Right forelimb (tissue), 1 donor: ENCODE data around the gene GBX1.

Experiments used
- DNase-seq: peaks from one replicate; pipeline ENCODE4 v3.0.0-alpha.2; 2018

GBX1 gene

DNA sequence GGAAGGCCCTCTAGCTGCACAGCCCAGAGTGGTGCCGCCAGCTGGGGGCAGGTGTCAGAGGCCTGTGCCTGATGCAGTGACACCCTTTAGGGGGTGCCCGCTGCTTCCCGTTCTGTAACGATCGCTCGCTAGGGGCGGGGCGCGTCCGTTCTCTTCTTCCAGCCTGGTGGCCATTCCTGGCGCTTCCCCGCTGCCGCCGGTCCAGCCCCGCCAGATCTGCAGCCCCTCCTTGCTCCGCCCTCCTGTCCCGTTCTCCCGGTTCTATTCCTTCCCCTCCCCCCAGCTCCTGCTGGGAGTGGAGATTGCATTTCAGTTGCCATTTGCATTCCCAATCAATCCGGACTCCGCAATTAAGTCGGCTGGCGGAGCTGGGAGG lies 42.0 kb downstream of the GBX1 start:
- peak; percentile 71 for DNase-seq

DNA sequence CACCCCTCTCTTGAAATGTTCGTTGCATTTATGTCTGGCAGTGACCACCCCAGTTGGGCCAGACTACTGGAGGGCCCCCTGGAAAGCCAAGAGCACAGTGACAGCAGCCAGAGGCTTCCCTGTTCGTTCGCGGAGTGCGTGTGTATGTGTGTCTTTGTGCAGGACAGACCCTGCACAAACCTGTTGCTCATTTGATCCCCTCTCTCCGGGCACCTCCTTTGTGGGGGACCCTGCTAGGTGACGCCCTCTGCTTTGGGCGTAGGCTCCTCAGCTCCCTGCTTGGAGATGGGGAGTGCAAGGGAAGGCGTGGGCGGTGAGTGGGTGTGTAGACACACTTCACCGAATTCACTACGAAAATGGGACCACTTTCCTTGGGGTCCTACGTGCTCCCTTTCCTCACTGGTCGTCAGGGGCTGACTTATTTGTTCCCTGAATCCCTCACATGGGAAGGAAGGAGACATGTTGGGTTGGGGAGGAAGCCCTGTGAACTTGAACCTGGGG lies 42.5 kb downstream of the GBX1 start:
- DNase-seq, result no peak

DNA sequence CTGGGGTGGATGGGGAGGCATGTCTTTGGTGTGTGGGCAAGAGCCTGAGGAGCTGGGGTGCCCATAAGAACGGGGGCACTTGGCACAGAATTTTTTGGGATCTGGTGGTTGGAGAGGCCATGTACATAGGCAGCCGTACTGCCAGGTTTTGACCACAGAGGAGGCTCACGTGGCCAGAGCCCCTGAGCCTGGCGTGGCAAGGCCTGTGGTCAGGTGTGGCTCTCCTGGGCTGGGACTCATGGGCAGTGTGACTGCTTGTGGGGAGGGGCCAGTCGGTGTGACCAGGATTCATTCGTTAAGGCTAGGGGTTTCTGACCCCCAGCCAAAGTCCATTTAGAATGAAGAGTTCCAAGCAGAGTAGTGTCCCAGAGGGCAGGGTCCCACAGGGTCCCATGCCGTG lies 43.0 kb downstream of the GBX1 start:
- no peak for DNase-seq

DNA sequence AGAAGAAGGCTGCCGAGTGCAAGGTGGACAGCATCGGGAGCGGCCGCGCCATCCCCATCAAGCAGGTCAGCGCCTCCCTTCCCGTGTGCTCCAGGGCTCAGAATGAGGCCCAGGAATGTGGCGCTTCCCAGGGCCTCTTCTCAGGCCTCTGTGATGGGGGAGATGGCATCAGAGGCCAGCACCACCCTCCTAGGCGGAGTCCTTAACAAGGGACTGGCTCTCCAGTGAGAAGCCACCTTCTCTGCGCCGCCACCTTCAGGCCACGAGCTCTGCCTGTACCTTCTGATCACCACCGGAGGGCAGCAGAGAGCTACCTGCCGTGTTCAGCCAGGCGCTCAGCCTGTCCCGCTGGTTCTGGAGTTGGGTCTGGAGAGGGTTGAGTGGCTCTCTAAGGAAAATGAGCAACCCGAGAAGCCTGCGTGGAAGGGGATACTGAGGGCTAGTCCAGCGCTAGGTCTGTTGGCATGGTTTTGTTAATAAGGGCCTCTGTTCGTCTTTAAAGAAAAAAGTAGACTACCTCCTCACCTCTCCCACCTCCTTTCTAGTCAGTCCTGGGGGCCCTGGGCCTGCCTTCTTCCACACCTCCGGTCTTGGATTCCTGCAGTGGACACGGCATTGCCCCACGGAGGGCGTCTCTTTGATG lies 43.6 kb downstream of the GBX1 start:
- DNase-seq, result peak; percentile 92

DNA sequence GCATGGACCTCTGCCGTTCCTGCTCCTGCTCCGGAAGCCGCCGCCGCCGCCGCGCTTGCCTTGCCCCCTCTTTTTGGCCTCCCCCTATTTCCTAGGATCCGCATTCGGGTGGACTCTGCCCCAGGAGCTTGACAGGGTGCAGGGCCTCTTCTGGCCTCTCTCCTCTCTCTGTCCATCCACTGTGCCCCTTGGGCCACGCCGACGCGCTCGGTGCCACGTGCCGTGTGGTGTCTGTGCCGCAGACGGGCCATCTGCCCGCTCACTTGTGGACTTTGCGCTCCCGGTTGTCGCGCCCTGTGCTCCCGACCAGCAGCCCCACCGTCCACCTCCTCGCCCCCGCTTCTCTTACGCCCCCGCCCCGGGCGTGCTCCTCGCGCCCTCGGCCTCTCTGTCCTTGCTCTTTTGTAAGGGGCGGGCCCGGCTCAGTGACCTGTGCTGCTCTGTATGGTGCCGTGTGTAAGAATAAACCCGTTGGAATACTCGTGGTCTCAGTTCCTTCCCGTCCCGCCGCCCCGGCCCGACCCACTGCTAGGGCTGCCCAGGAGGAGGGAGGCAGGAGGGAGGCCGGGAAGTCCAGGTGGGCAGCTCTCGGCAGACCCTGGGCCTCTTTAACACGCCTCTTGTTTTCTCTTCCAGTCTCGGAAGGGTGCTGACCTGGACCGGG lies 44.2 kb downstream of the GBX1 start:
- no peak for DNase-seq

DNA sequence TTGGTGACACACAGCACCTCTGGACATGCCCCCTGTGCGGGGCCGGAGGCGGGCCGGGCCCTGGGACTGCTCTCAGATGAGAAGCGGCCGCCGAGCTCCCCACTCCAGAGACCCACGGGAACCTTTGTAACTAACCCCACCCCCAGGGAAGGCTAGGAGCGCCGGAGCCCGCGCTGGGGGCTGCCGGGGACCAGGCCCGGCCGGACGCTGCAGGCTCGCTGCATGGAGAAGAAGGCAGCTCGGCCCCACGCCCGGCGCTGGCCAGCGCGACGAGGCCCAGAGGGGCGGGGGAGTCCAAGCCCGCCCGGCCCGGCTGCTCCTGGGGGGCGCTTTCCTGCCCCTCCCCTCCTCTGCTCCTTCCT lies 44.7 kb downstream of the GBX1 start:
- DNase-seq, result no peak

DNA sequence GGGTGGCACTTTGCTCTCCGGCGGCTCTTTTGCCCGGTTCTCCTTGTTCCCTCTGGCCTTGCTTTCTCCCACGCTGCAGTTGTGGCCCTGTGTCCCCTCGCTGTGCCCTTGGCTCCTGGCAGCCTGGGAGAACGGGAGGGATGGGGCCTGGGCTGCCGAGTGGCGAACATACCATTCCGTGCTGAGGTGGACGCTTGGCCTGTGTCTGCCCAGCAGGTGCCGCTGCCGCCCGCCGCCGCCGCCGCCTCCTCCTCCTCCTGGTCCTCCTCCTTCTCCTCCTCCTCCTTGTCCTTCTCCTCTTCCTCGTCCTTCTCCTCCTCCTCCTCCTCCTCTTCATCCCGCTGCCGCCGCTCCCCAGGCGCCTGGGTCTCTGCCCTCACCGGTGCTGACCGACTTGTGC lies 45.2 kb downstream of the GBX1 start:
- DNase-seq, result no peak

DNA sequence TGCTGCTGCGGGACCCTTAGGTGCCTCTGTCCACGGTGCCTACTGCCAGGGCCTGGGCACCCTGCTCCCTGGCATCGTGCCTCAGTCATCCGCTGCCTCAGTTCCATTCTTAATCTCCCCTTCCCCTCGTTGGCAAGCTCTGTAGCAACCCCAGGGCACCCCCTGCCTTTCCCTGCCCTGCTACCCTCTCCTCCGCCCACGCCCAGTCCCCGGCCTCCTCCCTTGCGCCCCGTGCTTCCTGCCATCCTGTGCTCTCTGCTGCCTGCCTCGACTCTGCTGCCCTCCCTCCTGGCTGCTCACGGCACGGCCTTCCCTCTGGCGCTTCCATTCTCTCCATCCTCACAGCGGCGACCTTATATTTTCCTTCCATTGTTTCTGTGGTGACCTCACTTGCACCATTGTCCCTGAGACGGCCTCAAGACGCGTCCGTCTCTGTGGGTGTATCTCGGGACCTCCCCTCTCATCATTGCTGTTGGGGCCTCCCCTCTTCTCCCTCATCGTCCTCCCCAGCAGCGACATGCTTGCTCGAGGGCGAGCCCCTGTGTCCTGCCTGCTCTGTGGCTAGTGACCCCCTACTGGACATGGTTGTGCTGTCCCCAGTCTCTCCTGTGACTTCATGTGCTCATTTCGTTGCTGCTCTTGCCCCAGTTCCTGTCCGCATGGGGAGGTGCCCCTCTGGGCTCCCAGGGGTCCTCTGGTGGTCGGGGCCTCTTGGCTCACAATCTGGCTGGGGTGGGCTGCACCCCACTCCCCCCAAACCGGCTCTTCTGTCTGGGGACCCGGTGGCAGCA lies 45.9 kb downstream of the GBX1 start:
- no peak for DNase-seq

DNA sequence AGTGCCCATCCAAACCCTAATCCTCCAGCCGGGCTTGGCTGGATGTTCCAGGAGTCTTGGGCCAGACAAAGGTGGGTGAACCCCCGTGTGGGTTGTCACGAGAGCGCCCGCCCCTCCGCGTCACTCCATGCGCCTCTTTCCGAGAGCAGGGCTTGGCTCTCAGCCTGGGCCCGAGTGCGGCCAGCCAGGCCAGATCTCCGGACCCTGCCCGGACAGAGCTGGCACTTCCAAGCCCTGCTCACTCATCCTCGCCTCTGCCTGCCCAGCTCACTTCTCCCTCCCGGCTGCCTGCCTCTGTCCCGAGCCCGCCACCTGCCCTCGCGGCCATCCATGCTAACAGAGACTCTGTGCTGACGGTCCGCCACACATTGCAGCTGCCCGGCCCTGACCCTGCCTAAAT lies 46.6 kb downstream of the GBX1 start:
- DNase-seq, result no peak

DNA sequence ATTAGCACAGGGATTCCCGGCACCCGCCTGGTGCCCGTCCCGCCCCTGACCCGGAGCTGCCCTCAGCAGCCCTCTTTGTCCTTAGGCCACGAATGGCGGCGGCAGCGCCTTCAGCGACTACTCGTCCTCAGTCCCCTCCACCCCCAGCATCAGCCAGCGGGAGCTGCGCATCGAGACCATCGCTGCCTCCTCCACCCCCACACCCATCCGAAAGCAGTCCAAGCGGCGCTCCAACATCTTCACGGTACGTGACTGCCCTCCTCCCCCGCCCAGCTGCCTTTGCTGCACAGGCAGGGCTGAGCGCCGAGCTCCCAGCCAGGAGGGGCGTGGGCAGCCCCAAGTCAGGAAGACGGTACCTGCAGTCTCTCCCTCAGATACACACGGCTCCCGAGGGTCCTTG lies 47.6 kb downstream of the GBX1 start:
- DNase-seq, result no peak

DNA sequence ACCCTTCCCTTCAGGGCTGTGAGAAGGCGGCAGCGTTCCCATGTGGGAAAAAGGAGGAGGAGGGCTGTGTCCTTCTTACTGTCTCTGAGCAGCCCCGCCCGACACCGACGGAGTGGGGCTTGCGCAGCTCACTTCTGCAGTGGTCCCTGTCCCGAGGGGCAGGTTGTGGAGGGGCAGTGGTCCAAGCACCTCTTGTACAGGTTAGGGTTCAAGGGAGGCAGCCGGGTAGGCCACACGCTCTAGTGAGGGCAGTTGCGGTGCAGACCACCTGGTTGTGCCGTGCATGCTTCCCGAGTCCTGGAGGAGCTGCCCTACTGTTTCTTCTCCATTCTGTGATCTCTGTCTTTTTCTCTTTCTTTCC lies 48.5 kb downstream of the GBX1 start:
- DNase-seq, result no peak

DNA sequence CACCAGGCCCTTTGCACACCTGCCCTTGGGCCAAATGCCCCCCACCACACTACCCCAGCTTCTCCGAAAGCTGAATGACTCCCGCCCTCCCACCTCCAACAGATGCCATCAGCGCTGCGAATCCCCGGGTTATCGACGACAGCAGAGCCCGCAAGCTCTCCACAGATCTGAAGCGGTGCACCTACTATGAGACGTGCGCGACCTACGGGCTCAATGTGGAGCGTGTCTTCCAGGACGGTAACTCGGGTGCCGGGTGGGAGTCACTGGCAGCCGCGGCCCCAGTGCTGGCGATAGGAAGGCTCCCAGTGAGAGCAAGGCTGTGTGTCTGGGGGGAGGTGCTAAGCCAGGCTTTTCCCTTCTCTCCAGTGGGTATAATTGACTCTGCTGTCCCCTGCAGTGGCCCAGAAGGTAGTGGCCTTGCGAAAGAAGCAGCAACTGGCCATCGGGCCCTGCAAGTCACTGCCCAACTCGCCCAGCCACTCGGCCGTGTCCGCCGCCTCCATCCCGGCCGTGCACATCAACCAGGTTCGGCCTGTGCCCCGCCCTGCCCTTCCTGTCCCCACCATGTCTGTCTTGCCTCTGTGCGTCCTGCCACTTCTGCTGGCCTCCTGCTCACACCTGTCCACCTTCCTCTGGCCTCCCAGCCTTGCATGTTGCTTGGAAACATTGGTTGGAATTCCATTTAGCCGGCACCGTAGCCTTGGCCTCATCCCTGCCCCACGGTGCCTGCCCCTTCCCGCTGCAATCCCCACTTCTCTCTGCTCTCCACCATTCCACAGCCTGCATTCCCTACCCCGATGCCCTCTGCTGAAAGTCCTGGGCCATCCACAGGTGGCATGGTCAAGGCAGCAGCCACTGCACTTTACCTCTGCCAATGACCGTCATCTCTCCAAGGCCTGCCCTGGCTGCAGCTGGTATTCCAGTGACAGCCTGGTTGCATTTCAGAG lies 49.1 kb downstream of the GBX1 start:
- no peak for DNase-seq

DNA sequence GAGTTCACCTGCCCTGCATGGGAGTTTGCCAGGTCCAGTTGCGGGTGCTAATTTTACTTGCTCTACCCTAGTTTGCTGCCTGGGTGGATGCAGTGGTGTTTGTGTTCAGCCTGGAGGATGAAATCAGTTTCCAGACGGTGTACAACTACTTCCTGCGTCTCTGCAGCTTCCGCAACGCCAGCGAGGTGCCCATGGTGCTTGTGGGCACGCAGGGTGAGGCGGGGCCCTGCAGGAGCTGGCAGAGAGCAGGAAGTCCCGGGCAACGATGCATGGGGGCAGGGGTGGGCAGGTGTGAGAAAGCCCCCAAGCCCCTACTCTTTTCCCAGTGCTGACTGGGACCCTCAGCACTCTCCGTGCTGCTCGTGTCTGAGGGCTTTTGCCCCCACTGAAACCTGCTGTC lies 49.9 kb downstream of the GBX1 start:
- DNase-seq, result no peak

DNA sequence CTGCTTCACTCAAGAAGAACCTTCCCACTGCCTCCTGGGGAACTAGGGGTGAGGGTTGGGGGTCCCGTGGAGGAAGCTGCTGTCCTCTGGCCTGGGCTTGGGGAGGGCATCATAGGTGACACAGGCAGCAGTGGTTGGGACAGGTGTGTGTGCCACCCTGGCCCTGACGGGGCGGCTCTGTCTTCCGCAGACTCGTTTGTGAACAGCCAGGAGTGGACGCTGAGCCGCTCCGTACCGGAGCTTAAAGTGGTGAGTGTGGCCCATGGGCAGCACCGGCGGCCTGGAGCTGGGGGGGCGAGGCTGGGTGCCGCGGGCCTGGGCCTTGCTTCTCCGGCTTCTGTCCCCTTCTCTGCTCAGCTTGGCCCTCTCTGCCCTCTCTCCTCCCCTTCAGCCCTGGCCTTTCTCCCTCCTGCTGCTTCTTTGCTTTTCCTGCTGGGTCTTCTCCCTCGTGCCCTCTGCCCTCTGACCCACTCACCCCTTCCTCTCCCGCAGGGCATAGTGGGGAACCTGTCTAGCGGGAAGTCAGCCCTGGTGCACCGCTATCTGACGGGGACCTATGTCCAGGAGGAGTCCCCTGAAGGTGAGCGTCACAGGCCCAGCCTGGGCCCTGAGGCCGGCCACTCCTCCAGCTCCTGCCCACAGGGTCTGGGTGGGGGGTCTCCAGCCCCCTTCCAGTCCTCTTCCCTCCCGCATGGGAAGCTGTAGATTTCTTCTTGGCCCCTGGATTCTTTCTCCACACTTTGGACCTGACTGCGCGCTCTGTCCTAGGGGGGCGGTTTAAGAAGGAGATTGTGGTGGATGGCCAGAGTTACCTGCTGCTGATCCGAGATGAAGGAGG lies 50.7 kb downstream of the GBX1 start:
- no peak for DNase-seq

DNA sequence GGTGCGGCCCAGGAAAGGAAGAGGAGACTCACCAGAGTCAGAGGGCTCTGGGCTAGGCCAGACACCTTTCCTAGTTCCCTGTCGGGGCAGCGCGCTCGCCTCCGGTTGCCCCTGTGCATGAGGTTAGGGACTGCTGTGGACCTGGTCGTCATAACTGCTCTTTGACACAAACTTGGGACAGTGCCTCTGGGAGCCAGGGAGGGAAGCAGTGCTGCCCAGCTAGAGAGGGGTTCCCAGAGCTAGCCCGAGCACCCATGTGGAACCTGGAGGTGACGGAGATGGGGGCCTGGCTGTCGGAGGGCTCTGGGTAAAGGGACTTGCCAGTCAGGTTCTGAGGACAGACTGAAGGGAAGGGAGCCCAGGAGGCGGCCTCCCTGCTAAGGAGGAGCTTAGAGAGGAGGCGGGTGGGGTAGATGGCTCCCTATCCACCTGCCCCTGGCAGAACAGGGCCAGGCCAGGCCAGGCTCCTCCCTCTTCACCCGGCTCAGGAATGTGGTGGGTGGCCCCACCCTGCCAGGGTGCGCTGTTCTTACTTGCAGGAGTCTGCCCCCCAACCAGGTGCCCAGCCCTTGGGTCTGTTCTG lies 51.6 kb downstream of the GBX1 start:
- no peak for DNase-seq

DNA sequence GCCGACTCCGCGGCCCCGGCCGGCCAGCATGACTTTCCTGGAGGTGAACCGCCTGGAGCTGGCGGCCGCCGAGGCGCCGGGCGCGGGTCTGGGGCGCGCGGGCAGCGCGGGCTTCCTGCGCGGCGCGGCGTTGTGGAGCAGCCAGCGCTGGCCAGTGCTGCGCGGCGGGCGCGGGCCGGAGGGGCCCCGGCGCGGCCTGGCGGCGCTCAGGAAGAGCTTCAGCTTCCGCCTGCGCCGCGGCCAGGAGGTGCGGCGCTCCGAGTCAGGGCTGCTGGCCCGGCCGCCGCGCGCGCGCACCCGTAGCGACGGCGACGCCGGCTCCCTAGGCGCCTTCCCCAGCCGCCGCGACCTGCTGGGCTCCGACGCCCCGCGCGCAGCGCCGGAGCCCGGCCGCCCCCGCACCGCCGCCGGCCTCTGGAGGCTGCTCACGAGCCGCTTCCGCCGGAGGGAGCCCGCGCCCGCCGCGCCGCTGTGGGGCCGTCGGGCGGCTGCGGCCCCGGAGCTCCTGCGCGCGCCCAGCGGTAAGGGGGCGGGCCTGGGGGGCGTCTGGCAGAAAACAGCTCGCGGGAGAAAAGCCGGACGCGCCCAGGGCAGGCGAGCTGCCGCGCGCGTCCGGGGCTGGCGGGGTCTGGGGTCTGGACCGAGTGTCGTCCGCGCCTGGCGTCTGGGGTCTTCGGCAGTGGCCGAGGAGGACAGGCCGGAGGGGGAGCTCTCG lies 52.2 kb downstream of the GBX1 start:
- DNase-seq, result no peak

DNA sequence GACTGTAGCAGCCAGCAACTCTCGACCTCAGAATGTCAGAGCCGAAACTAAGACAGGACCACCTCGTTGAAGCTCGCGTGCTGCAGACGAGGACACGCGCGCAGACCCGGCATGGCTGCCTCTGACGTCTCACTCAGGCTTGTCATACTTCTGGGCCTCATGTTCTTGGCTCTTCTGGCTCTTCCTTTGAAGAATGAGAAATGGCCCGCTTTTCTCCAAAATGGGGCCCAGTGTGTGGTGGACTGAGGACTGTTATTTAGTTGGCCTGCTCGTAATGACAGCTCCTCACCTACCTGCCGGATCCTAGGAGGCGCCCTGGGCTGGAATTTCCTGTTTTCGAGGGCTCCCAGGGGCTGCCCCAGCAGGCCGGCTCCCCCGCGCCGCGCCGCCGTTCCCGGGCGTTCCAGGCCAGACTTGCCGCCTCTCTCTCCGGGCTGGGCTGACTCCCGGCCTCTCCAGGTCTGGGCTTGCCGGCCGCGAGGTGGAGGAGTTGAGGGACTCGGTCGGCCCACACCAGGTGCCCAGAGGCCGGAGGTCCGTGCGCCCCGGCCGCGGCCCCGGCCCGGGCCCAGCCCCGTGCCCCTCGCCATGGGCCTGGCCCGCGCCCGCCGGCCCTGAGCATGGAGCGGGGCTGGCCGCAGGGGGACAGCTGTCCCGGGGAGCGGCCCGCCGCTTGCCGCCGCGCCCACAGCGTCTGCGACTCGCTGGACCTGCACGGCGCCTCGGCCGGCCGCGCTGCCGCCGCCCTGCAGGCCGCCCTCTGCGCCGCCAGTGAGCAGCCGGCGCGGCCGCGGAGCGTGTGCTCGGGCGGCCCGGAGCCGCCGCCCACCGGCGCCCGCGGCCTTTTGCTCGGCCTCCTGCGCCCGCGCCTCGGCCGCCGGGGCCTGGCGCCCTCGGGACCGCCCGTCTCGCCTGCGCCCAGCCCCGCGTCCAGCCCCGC lies 53.1 kb downstream of the GBX1 start:
- DNase-seq, result no peak

DNA sequence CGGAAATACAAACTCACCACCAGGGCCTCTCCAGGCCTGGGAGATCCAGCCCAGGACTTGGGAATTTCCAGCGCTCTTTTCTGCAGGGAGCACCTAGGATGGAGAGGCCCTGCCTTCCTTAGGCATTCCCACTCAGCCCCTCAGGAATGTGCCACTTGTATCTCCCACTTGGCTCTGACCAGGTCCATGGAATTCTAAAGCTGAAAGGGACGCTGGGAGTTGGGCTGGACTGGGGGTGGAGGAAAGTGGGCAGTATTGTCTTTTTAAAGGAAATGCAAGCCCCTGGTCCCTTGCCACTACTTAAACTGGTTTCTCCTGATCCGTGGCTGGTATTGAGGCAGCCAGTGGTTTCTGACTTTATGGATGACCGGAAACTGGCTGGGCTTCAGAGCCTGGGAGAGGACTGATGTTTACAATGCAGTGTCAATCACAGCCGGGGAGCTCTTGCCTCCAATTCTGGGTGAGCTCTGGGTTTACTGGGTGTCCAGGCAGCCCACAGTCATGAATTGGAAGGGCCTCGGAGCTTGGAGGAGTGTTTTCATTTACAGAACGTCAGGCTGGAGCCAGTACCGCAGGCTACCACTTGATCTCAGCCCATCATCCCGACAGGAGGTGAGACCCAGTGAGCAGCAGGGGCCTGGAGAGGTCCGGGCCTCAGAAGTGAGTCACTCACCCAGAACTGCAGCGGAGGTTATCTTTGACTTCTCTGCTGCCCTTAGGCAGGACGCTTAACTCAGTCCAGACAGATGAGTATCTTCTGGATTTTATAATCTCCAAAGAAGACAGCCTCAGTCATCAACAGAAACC lies 53.9 kb downstream of the GBX1 start:
- DNase-seq, result no peak
